HG03442 (cell line): Measurements from ENCODE around the gene PGM5.

Source experiments
- ATAC-seq: cut with Tn5 transposase; IDR thresholded peaks from one replicate; pipeline ENCODE4 v1.9.1; 2021; ENCODE audit warnings: mild to moderate bottlenecking, moderate library complexity; ENCODE audit not compliant: unreplicated experiment

PGM5 gene

DNA sequence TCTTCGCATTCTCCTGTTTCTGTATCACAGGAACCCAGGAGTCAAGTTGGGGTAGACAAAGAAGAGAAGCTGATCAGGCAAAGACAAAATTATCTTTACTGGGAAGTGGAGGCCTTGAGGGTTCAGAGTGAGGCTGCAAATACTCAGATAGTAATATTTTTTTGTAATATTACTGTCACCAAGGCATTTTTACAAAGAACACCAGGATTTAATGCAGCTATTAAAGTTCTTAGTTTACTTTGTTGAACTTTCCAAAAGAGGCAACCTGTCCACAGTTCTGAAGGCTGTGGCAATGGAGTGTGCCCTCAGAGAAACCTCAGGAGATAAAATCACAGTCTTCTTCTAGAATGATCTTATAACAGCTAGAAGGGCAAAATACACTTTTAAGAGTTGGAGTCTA is 74.9 kb downstream of the PGM5 start:
- ATAC-seq, result no peak

DNA sequence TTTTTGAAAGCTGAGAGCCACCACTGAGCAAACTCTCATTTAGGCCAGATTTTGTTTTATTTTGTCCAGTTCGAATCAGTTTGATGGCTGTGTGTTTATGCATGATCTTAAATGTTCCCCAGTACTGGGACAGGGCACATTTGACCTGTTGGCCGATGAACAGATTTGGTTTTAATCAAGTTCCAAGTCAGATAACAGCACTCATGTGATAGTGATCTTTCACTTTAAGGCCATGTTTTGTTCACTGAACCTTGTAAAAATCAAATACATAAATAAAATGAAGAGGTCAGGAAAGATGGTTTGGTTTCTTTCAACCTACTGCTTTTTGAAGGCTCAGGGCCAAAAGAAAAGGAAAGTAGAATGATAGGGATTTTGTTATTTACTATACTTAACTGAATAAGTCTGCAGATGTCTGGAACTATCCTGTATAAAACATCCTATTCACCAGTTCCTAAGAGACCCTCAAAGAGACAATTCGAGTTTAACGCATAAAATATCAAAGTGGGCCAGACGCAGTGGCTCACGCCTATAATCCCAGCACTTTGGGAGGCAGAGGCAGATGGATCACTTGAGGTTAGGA is 77.2 kb downstream of the PGM5 start:
- ATAC-seq, result no peak

DNA sequence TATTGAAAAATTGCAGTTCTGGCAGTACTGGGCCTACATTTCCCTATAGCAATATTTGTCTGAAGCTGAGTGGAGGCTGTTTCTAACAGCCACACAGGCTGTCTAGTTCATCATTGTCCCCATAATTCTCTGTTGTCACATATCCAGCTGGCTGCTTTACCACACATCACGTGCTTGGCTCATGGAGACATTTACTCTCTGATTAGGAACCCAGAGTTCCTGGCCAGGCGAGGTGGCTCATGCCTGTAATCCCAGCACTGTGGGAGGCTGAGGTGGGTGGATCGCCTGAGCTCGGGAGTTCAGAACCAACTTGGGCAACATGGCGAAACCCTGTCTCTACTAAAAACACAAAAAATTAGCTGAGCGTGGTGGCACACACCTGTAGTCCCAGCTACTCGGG is 81.4 kb downstream of the PGM5 start:
- no peak for ATAC-seq

DNA sequence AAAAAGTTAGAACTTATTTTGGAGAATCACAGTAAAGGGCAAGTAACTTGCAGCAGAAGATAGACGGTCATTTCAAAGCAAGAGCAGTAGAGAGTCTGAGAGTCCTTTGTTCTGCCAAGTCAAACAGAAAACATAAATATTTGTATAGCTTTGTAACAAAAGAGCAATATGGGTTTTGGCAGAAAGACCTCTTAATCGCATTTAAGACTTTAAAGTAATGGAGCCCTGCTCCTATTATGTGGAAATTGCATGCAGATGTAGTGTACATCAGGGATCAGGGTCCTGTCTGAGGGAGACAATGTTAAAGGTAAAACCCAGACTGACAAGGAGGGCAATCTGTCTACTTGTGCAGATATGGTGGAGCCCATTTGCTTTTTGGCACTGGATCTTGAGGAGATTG is 87.2 kb downstream of the PGM5 start:
- ATAC-seq, result no peak

DNA sequence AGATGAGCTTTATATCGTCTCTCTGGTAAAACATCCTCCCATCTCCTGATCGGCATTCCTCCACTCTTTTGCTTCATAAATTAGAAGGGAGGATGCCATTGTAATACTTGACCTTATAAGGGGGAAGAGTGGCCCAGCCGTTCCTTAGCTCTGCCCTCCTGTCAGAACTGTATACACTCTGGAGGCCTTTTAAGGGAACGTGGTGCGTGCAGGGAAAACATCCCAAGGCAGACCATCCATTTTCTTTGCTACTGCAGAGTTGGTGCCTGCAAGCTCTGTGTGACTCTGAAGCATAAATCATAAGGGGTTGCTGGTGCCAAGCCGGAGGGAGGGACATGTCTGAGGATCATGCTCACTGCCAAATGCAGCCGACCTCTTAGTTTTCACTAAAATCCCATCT is 90.4 kb downstream of the PGM5 start:
- no peak for ATAC-seq

DNA sequence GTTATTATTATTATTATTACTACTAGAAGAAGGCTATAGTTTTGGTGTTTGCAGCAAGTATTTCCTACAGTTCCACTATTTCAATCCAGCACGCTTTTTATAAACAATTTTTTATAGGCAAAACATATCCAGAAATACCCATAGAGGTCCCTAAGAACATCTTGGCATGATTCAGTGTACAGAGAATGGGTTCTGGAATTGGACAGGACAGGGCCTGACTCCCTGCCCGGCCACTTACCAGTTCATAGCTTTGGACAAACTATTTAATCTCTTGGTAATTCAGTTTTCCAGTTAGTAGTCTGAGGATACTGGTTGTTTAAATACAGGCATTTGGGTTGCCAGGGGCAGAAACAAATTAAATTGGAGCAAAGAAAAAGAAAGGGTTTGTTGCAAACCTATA is 91.2 kb downstream of the PGM5 start:
- ATAC-seq, result no peak

DNA sequence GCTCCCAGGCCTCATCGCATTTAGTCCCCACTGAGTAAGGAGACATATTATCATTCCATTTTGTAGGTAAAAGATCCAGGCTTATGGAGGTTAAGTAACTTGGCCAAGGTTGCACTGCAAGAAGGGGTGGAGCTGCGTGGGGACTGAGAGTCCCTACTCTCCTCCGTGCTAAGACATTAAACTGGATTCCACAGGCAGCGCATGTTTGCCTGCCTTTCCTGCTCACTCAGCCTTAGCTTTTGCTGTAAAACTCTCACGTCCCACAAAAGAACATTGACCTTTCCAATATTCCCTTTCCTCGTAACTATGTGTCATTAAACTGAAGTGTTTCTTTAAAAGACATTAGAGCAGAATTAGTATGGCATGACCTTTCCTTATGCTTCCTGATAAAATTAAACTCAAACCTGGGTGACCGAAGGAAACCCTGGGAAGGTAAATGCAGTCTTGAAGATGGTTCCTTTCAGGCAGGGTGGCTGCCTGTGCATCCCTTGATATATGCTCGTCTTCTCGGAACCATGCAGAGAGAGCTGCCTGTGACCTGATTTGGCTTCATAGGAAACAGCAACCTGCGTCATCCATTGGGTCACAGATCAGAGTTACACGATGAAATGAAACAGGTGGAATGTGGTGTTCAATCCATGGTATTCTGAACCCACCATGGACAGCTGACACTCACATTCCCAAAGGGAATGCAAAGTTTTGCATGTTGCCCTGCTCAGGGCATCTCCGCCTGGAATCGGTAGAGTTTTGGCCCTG is 98.3 kb downstream of the PGM5 start:
- ATAC-seq, result no peak

DNA sequence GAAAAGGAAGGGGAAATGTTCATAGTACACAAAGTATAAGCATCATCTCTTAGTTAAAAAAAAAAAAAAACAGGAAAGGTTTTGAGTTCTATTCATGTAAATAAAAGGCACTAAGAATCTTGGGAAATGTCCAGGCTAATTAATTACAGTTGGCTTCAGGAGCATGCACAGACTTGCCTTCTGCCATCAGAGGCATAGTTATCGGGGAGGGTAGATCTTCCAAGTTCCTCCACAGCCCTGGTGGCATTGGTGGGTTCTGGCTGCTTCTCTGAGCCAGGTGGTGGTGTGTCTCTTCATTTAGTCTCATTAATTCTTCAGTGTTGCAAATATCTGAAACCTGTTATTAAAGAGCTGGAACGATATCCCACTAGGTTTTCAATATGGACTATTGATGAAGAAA is 99.0 kb downstream of the PGM5 start:
- ATAC-seq, result no peak

DNA sequence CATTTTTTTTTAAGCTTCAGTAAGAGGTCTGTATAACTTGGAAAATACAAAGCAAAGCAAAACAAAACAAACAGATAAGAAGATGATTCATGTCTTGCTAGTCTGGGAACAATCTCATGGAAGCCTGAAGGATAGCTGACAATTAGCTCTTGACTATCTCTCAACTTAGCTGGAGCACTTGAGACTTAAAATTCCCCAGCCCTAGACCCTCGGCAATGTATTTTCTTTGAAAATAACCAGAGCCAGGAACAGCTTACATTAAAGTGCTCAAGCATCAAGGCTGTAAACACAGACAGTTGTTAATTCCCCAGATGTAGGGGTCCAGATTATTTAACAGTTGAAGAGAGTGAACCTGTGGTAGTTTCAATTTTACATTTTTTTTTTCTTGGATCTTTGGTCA is 101.4 kb downstream of the PGM5 start:
- no peak for ATAC-seq

DNA sequence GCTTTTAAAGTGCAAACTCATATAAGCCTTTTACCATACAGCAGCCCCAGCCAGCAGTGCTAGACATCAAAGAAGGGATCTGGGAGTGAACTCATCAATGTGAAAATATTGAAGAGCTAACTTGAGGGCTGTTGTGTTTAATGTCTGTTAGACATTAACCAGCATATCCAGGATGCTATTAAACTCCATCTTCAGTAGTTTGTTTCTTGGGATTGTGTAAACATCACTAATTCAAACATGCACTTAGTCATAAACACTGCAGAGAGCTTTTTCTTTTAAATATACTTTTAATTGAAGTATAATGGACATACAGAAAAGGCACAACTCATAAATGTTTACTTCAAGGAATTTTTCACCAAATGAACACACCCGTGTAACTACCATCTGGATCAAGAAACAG is 102.5 kb downstream of the PGM5 start:
- no peak for ATAC-seq

DNA sequence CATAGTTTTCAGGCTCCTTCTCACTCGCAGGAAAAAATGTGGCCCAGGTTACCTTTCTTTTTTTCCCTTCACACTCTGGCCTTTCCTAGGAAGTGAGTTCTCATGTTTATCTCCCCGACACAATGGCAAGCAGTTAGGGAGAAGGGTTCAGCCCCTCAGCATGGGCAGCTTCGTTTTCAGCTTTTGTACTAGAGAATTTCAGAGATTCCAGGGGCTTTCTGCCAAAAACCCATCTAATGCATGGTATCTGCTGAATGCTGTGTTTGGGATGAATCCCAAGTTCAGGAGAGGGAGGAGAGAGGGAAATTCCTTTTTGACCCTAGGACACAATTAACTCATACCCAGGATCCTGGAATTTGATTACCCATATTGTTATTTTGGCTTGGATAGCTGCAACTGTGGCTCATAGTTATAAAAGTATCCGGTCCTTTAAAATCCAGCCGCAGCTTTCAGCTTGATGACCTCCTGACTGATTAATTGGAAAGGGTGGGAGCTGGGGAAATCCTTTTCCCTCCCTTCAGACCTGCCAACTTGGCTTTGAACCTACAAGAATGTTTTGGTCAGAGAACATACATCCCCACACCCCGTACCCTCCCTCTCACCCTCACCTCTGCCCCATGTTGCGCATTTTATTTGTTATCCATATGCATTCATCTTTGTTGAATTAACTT is 105.8 kb downstream of the PGM5 start:
- no peak for ATAC-seq

DNA sequence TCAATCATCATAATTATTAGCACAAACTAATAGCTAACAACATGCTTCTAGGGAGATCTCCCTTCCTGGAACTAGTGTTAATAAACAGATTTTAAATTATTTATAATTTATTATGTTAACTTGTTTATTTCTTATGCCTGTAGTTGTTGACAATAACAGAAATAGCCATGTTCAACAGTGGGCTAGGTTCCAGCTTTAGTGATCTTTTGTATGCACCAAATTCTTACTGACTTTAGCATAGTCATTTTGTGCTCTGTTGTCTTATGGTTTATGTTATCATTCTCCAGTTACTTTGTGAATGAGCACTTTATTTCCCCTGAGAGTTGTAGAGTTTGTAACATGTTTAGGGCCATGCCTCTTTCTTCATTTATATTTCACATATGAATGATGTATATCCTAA is 113.7 kb downstream of the PGM5 start:
- no peak for ATAC-seq

DNA sequence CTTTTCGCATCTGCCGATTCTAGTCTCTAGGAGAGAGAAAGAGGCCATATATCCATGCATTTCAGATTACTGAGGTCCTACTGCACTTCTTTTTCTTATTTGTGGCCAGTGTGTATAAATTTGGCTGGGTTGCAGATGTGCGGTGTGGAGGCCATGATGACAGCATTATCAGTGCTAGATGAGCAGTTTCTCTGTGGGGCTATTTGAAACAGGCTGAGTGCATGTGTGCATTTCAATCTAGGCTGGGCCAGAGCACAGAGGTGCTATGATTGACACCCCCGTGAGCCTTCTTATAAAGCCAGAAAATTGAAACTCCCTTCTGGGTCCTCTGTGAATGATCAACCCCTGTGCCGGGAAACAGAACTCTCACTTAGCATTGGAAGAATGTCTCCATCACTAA is 114.2 kb downstream of the PGM5 start:
- no peak for ATAC-seq

DNA sequence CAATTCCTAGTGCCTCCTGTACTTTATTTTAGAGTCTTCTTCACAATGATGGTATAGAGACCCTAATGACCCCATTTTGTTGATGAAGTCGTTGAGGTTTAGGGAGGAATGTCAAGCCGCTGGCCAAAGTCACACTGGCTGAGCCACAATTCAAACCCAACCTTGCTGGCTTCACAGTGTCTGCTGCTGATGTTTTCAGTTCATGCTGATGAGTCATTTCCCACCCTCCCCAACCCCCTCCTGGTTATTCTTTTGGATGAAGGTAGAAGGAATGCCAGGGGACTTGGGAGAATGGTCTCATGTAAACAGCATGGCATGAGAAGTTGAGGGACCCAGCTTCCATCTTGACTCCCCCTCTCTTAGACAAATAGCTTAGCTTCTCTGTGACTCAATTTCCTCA is 115.7 kb downstream of the PGM5 start:
- ATAC-seq, result no peak

DNA sequence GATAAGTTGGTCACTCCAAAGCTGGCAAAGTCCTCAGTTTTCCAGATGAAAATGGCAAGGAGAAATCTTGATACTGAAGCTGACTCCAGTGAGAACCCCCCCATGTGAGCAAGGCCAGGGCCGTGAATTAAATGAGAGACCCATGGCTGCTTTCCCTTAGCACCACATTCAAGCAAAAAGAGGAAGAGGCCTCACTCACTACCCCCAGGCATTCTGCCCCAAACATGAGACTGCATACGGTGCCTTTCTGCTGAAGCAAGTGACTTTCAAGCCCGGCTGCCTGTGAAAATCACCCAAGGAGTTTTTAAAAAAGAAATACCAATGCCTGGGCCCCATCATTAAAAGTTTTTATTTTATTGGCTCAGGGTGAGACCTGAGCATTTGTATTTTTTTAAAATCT is 117.4 kb downstream of the PGM5 start:
- ATAC-seq, result no peak

DNA sequence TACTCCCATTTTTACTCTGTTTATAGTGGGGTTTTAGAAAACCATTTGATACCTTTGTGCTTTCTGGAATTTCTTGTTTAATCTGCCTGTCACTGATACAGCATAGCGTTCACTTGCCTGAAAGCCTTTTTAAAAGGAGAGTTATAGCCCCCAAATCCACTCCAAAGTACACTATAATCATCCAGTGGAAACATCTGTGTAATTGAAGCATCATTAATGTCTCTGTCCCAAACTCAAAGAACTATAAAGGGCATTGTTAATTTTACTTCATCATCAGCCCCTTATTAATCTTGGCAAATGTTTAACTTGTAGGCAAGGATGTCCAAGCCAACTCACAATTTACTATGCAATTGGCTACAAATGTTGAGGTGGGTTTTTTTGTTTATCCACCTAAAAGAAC is 120.0 kb downstream of the PGM5 start:
- no peak for ATAC-seq

DNA sequence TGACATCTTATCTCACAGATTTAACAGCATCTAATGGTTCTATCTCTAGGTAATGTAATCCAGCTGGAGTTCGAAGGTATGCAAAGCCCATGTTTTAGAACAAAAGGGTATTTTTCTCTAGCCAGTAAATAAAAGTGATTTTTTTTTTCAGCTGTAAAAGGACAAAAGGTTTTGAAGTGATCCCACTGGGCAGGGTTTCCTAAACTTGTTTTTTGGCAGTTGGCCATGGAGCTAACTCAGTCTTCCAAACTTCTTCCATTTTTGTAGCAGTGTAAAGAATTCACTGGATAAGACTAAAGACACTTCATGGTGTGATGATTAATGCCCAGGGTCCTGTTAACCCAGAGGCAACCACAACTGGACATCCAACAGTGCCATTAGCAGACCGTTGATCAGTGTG is 120.4 kb downstream of the PGM5 start:
- ATAC-seq, result no peak

DNA sequence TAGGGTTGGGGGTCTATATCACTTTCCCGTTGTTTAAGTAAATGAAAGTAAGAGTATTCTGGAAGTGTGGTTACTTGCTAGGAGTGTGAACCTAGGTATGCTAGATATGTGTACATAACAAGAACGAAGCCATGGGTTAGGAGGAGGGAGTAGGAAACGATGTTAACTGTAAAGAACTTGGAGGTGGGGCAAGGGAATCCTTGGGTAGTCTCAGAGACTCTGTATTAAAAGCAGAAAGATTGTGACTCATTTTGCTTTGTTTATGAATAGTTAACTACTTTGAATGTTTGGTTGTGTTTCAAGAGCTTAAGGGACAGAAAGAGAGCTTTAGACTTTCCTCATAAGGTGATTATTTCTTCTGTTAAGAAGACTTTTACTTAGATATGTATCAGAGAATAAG is 124.4 kb downstream of the PGM5 start:
- no peak for ATAC-seq

DNA sequence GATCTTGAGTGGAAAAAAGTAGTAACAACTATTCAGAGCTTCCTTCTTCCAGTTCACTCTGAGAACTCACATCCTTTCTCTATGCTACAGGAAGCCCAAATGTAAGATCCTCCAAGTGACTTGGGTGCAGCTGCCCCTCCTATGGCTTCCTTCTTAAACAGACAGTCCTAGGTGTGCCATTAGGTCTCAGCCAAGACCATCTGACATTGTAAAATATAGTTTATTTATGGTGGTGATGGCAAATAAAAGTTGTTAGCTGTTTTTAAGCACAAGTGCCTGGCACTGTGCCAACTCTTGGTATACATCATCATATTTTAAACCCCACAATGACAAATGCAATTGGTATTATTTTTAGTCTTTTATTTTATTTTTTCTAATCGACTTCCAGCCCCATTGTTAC is 126.1 kb downstream of the PGM5 start:
- no peak for ATAC-seq

DNA sequence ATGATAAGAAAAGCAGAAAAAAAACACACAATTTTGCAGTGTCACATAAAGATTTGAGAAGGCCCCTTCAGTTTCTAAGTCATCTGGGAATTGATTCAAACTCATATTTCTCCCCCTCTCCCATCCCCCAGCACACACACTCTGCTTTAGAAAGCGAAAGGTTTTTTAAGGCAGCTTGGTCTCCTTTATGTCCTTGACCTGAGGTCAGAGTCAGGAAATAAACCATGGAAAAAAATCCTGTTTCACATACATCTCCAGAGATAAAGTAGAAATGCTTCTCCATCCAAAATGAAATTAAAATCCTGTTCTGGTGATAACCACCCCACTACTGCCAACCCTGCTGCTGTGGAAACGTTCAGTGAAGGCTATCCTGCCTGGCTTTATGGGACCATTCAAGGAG is 131.7 kb downstream of the PGM5 start:
- no peak for ATAC-seq

DNA sequence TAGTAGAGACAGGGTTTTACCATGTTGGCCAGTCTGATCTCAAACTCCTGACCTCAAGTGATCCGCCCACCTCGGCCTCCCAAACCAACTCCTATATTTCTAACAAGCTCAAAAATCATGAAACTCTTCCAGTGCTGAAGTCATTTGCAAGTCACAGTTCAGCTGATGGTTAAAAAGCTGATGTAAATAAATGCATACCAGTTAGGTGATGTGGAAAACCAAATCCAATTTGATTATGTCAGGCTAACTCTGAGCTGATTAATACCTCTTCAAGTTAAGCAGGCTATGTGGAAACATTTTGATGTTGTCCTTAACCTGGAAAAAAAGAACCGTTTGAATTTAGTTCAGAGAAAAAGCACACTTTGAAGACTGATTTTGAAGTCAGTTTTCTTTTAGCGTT is 133.2 kb downstream of the PGM5 start:
- no peak for ATAC-seq

DNA sequence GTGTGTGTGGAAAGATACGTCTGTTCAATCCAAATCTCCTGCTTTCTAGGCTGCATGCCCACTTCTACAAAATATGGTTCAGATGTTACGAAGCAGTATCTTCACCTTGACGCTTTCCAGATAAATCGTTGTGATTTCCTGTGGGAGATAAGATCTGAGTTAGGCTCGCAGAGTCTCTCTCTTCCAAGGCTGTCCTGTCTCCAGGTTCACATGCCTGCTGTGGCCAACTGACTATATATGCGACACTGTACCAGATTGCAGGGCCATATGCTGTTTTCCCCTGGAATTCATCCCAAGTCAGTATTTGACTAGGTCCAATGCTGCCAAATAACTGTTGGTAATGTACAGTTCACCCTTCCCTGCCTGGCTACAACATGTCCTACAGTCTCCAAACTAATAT is 136.4 kb downstream of the PGM5 start:
- ATAC-seq, result no peak

DNA sequence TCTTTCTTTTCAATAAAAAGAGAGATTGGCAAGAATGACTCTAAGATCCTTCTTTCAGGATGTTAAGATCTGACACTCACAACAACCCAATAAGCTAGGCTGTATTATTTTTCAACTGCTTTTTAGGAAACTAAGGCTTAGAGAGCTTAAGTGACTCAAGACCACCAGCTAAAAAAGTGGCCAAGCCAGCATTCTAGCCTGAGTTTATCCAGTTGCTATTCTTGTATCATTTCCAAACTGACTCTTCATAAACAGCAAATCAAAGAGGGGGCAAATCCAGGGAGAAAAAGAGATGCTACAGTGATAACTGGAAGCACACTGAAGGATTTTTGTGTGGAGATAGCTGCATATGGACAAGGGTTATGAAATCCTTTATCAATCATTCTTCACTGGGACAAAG is 137.1 kb downstream of the PGM5 start:
- ATAC-seq, result no peak
